GM12864 (cell line): ENCODE data around the gene NUDT3.

Source experiments
- DNase-seq: peaks from one replicate; pipeline ENCODE4 v3.0.0-alpha.2; 2011; ENCODE audit warnings: low read depth
- H3K4me3 ChIP-seq: 2 replicates; pipeline ENCODE4 v1.5.1; 2011; ENCODE audit warnings: mild to moderate bottlenecking, low read depth, low read length, control low read depth
- CTCF ChIP-seq: IDR thresholded peaks from 2 replicates; pipeline ENCODE4 v1.5.1; 2011; ENCODE audit warnings: low read depth, mild to moderate bottlenecking, moderate library complexity, low read length, control low read depth, inconsistent platforms; ENCODE audit errors: missing control alignments

Gene NUDT3

GRCh38 chr6:34238585-34239499 lies 153.6 kb downstream of the NUDT3 start:
- no peak for TF ChIP-seq CTCF
- DNase-seq, result no peak
- H3K4me3 ChIP-seq, result peak overlapping the region; percentile 93

GRCh38 chr6:34237722-34238584 lies 154.5 kb downstream of the NUDT3 start:
- H3K4me3 ChIP-seq, result peak overlapping the region; percentile 93
- peak; percentile 37 for TF ChIP-seq CTCF
- no peak for DNase-seq

- DNase-seq, result no peak
- no peak for TF ChIP-seq CTCF
- peak overlapping the region; percentile 93 for H3K4me3 ChIP-seq
Measured at GRCh38 chr6:34237316-34237721, 155.2 kb downstream of the NUDT3 start.

GRCh38 chr6:34236443-34237315 lies 155.8 kb downstream of the NUDT3 start, which contains the start of gene HMGA1:
HMGA1 (plus strand) TSS chr6:34236873; CDS start chr6:34240781, 3,908 bp downstream.
- peak; percentile 74 for DNase-seq
- H3K4me3 ChIP-seq, result peak within 1 kb of the TSS; percentile 93
- TF ChIP-seq CTCF, result no peak

- H3K4me3 ChIP-seq, result peak overlapping the region; percentile 93
- TF ChIP-seq CTCF, result no peak
- DNase-seq, result no peak
Measured at GRCh38 chr6:34236131-34236442, 156.4 kb downstream of the NUDT3 start.
